Calu3 (cell line): Measurements from ENCODE around the gene KLF15. TPM values are rescaled to one million over a fixed set of nuclear protein-coding genes. Genes with fewer than 3 reads are reported as not detected.
A peak's percentile ranks its signal among the peaks of the same experiment; 100 is the strongest.

Experiments used
- BruUV-seq: library from RNA; stranded (reverse); fragments of 400-500 nt; replicated peaks from 2 replicates; lab custom pipeline; 2021; lab: Mats Ljungman, UMichigan
- CTCF ChIA-PET: fragments of 300-600 bp; sonication (Branson Sonifier 250); formaldehyde crosslinking; loops from one replicate; lab custom pipeline; 2022; ENCODE audit warnings: antibody characterized with exemption; lab: Charles Lee
- DNase-seq: peaks from one replicate; pipeline ENCODE4 v3.0.0; 2022
- H3K27ac Mint-ChIP-seq: one replicate; pipeline ENCODE4 v1.8.0; 2022; ENCODE audit warnings: mixed read lengths; ENCODE audit not compliant: unreplicated experiment
- H3K27me3 Mint-ChIP-seq: one replicate; pipeline ENCODE4 v1.8.0; 2022; ENCODE audit warnings: mixed read lengths; ENCODE audit not compliant: unreplicated experiment
- H3K36me3 Mint-ChIP-seq: one replicate; pipeline ENCODE4 v1.8.0; 2022; ENCODE audit warnings: mild to moderate bottlenecking, moderate library complexity, mixed read lengths; ENCODE audit not compliant: insufficient read depth, unreplicated experiment
- H3K4me1 Mint-ChIP-seq: one replicate; pipeline ENCODE4 v1.8.0; 2022; ENCODE audit warnings: mild to moderate bottlenecking, low read depth, mixed read lengths; ENCODE audit not compliant: unreplicated experiment
- H3K4me3 Mint-ChIP-seq: one replicate; pipeline ENCODE4 v1.8.0; 2022; ENCODE audit warnings: mild to moderate bottlenecking, low read depth, moderate library complexity, mixed read lengths; ENCODE audit not compliant: unreplicated experiment
- H3K9me3 Mint-ChIP-seq: one replicate; pipeline ENCODE4 v1.8.0; 2022; ENCODE audit warnings: low read depth, mixed read lengths; ENCODE audit not compliant: unreplicated experiment
- CTCF ChIP-seq: fragments of 200-600 bp; IDR thresholded peaks from one replicate; pipeline ENCODE4 v1.8.0; 2022; ENCODE audit warnings: antibody characterized with exemption; ENCODE audit not compliant: unreplicated experiment
- intact Hi-C: fragments of 100-400 bp; cut with micrococcal nuclease; formaldehyde crosslinking; loops from one replicate; pipeline ENCODE4 v1.10.0; 2022; ENCODE audit not compliant: unreplicated experiment
- total RNA-seq: library from RNA; stranded (reverse); gene quantifications from 2 replicates; pipeline ENCODE4 v1.2.3, GENCODE V29; 2022

The KLF15 gene
- total RNA-seq, 1 experiment from 2014 or later: 8.2 TPM

- Mint-ChIP-seq H3K4me1 (peaks cover 15% of the 10 kb centered on the region), H3K36me3 (no peaks in the 10 kb centered on the region), H3K4me3 (no peak overlapping the region), H3K9me3 (peaks cover 2% of the 10 kb centered on the region), H3K27ac (peak overlapping the region; percentile 45), H3K27me3 (peaks cover 40% of the 10 kb centered on the region)
- no peak for DNase-seq
- no TSS peak for BruUV-seq
- no peak for TF ChIP-seq CTCF
- CTCF ChIA-PET: interaction anchor here (0.9 to 1.0 kb wide), 2 partner anchors 10 kb away, joined by 4 to 6 read pairs; no protein-coding TSS in a partner anchor
- intact Hi-C loops: loop anchor here (5.0 kb wide), 1 partner anchor 74 kb away; no protein-coding TSS in a partner anchor
Observed at GRCh38 chr3:126398423-126399350, 41.5 kb upstream of the KLF15 start.

DNA sequence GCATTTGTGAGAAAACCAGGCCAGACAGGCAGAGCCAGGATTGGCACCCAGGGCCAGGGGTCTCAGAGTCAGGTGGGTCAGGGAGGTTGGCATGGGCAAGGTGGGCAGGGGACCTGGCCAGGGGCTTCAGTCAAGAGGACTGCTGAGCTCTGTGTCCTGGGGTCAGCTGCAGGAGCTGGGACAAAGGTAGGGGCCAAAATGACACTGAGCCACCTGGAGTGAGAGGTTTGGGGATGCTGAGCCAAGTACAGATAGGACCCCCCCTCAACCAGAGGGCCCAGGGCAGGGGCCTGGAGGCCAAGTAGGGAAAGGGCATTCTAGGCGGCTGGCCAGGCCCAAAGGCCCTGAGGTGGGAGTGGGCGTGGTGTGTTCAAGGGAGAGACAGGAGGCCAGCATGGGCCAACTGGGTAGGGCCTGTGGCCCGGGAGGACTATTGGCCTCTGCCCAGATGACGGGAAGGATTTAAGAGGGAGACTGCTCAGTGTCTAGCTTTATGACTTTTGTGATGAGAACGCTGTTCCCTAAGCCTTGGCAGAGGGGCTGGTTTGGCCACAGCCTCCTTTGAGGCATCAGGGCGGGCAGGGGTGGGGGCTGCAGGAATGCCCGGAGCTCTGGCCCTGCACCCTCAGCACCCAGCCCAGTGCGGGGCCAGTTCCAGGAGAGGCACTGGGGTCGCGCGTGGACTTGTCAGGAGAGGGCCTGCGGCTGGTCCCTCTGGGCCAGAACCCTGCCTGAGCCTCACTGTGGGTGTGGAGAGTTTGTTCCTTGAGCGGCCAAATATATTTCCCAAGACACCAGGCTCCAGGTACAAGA is 40.6 kb upstream of the KLF15 start:
- no peaks in the 10 kb centered on the region for H3K36me3 Mint-ChIP-seq
- no peak overlapping the region for H3K4me3 Mint-ChIP-seq
- DNase-seq: no peak
- BruUV-seq: no TSS peak
- H3K27me3 Mint-ChIP-seq: peaks cover 40% of the 10 kb centered on the region
- H3K27ac Mint-ChIP-seq: no peak overlapping the region
- CTCF ChIA-PET: interaction anchor here (1.0 kb wide), 1 partner anchor 9 kb away, joined by 4 read pairs; no protein-coding TSS in a partner anchor
- H3K4me1 Mint-ChIP-seq: peaks cover 15% of the 10 kb centered on the region
- H3K9me3 Mint-ChIP-seq: peaks cover 2% of the 10 kb centered on the region
- no peak for TF ChIP-seq CTCF
- intact Hi-C loops: loop anchor here (5.0 kb wide), 1 partner anchor 74 kb away; no protein-coding TSS in a partner anchor

DNA sequence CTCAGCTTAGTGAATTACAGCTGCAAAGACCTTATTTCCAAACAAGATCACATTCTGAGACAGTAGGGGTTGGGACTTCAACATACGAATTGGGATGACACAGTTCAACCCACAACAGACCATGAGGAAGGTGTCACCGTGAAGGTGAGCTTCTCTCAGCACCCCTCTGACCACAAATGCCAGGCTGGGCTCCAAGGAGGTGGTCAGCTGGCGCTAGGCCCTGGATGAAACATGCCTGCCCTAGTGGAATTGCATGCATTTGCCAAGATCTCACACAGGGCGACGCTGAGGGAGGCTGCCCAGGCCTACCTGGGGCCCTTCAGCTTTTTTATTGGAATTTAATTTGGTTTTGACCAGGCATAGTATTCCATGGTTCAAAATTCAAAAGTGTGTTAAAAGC is 39.3 kb upstream of the KLF15 start:
- intact Hi-C loops: loop anchor here (5.0 kb wide), 1 partner anchor 76 kb away; no protein-coding TSS in a partner anchor
- Mint-ChIP-seq H3K9me3 (peaks cover 2% of the 10 kb centered on the region), H3K27ac (no peak overlapping the region), H3K36me3 (no peaks in the 10 kb centered on the region), H3K27me3 (peaks cover 40% of the 10 kb centered on the region), H3K4me1 (peaks cover 15% of the 10 kb centered on the region), H3K4me3 (no peak overlapping the region)
- TF ChIP-seq CTCF: no peak
- BruUV-seq: no TSS peak
- DNase-seq: no peak
- CTCF ChIA-PET: interaction anchor here (0.6 to 1.0 kb wide), 4 partner anchors 11 to 419 kb away, joined by 3 to 4 read pairs (median 3); no protein-coding TSS in a partner anchor
